ENCODE measurements around the gene KCNQ1.

Gene KCNQ1

GRCh38 chr11:2685566-2686359 lies 241.0 kb downstream of the KCNQ1 start:
- DNase-seq (ENCODE audit: low read depth) = no peak

- DNase-seq (ENCODE audit: low read depth) = no peak
These were observed 241.8 kb downstream of the KCNQ1 start for GRCh38 chr11:2686360-2687222.

- no peak for DNase-seq (ENCODE audit: low read depth)
These were observed 242.4 kb downstream of the KCNQ1 start for GRCh38 chr11:2687223-2687530.

GRCh38 chr11:2687782-2688191 lies 243.0 kb downstream of the KCNQ1 start:
- DNase-seq (ENCODE audit: low read depth) = no peak

- no peak for DNase-seq (ENCODE audit: low read depth)
These were observed 243.8 kb downstream of the KCNQ1 start for GRCh38 chr11:2688381-2689231.

- DNase-seq (ENCODE audit: low read depth) = no peak
These were observed 245.1 kb downstream of the KCNQ1 start for GRCh38 chr11:2689651-2690575.

- DNase-seq (ENCODE audit: low read depth) = no peak
These were observed 246.0 kb downstream of the KCNQ1 start for GRCh38 chr11:2690596-2691354.

GRCh38 chr11:2691355-2691761 lies 246.6 kb downstream of the KCNQ1 start:
- DNase-seq (ENCODE audit: low read depth) = no peak

GRCh38 chr11:2691991-2692875 lies 247.4 kb downstream of the KCNQ1 start:
- no peak for DNase-seq (ENCODE audit: low read depth)

GRCh38 chr11:2693271-2694261 lies 248.8 kb downstream of the KCNQ1 start:
- no peak for DNase-seq (ENCODE audit: low read depth)

GRCh38 chr11:2694495-2694894 lies 249.7 kb downstream of the KCNQ1 start:
- DNase-seq (ENCODE audit: low read depth) = no peak

- no peak for DNase-seq (ENCODE audit: low read depth)
These were observed 250.5 kb downstream of the KCNQ1 start for GRCh38 chr11:2694995-2695939.

GRCh38 chr11:2696455-2696854 lies 251.6 kb downstream of the KCNQ1 start:
- no peak for DNase-seq (ENCODE audit: low read depth)

- DNase-seq (ENCODE audit: low read depth) = no peak
These were observed 253.1 kb downstream of the KCNQ1 start for GRCh38 chr11:2697866-2698265.

- no peak for DNase-seq (ENCODE audit: low read depth)
These were observed 253.8 kb downstream of the KCNQ1 start for GRCh38 chr11:2698386-2699184.

- DNase-seq (ENCODE audit: low read depth) = no peak
These were observed 254.3 kb downstream of the KCNQ1 start for GRCh38 chr11:2699185-2699530.
